Activated gamma-delta T cell treated with Interleukin-2 at 50 U/mL for 16 hours (primary cell): ENCODE data around the gene KRT26.
"Not testable (repeated sequence)": the region's sequence is repeated elsewhere in the genome, so short reads cannot be mapped to it uniquely, and the experiment has no call there.

Experiments used
- DNase-seq: peaks from one replicate; pipeline ENCODE4 v3.0.0-alpha.2; 2020

The KRT26 gene

DNA sequence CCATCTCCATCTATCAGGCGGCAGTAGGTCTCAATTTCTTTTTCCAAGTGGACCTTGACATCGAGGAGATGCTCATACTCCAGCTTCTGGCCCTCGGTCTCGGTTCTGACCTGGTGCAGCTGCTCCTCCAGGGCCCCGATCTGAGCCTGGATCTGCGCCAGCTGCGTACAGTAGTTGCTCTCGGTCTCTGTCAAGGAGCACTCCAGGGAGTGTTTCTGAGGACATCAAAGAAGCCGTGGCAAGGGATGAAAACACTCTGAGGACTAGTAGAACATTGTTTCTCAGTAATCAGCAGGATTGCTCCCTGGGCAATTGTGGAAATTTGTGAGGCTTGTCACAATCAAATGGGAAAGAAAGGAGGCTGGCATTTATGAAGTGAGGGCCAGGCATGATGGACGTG lies 21.8 kb upstream of the KRT26 start:
- no peak for DNase-seq

GRCh38 chr17:40791787-40792436 lies 19.9 kb upstream of the KRT26 start:
- DNase-seq, result no peak

DNA sequence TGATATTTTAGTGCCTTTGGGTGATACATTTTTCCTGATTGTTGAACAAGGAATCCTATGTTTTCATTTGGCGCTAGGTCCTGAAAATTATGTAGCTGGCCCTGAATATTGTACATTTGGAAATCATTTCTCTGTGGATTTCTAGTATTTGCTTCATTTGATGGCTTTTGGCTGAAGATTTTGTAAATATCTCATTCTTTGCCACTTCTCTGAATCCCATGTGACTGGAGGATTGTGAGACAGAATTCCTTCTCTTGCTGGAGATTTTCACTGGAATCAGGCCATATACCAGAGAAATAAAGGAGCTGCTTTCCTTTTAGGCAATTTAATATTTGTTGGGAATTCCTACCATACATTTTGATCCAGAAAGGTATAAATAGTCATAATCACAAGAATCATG lies 19.1 kb upstream of the KRT26 start:
- no peak for DNase-seq

- DNase-seq, result no peak
Measured at GRCh38 chr17:40782450-40782849, 10.4 kb upstream of the KRT26 start, which contains the start of gene KRT27. Gene KRT27 (minus strand): TSS chr17:40782550. CDS start chr17:40782493, 57 bp downstream.

DNA sequence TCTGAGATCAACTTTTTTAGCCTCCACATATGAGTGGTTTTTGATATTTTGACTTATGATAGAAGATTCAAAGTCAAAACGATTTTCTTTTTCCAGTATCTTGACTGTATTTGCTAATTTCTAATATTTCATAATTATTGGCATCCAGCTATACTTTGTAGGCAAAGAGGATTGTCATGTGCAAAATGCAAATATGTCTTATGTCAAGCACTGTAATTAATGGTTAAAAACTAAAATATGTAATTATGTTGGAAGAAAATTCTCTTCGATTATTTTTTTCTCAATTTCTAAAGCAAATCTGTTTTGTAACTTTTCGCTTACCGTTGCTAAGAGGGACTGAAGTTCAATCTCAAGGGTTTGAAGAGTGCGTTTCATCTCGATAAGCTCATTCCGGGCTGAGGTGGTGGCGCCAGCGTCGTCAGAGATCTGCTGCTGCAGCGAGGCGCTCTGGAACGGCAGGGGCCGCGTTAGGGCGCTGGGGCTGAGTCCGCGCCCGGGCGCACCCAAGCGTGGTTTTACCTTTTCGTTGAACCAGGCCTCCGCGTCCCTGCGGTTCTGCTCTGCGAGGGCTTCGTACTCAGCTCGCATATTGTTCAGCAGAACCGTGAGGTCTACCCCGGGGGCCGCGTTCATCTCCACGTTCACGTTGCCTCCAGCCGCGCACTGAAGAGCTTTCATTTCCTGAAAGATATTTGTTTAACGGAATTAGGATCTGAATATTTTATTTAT lies 7.3 kb upstream of the KRT26 start:
- DNase-seq, result no peak

DNA sequence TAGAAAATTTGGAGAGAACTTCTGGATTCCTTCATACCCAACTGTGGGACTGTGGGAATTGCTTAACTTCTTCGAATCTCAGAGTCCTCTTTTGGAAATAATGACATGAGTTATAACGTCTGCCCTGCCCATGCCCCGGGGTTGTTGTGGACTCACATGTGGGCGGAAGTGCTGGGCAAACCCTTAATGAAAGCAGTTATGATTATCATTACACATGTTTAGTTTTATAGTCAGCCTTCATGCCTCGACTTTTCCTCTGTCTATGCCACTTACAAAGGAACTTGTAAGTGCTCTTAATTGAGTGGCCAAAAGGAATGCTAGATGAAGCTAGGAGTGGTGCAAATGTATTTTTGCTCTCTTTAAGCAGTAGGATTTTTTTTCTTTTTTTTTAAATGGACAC lies 6.5 kb upstream of the KRT26 start:
- DNase-seq, result no peak

- DNase-seq, result no peak
Measured at GRCh38 chr17:40777971-40778370, 6.0 kb upstream of the KRT26 start.

DNA sequence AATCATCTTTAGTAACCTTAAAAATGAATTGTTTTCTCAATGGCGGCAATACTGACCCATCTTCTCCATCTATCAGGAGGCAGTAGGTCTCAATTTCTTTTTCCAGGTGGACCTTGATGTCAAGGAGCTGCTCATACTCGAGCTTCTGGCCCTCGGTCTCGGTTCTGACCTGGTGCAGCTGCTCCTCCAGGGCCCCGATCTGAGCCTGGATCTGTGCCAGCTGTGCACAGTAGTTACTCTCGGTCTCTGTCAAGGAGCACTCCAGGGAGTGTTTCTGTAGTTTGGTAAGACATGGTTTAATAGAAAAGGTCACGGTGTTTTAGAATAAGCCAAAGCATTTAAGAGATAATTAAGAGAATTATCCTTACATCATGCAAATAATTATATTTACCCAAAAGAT lies 5.5 kb upstream of the KRT26 start:
- no peak for DNase-seq

GRCh38 chr17:40775945-40776344 lies 3.9 kb upstream of the KRT26 start:
- DNase-seq, result no peak

GRCh38 chr17:40765657-40766056 lies 6.3 kb downstream of the KRT26 start:
- DNase-seq, result no peak

- DNase-seq, result no peak
Measured at GRCh38 chr17:40763752-40764151, 8.2 kb downstream of the KRT26 start.

- DNase-seq, result no peak
Measured at GRCh38 chr17:40760105-40761016, 11.6 kb downstream of the KRT26 start.

DNA sequence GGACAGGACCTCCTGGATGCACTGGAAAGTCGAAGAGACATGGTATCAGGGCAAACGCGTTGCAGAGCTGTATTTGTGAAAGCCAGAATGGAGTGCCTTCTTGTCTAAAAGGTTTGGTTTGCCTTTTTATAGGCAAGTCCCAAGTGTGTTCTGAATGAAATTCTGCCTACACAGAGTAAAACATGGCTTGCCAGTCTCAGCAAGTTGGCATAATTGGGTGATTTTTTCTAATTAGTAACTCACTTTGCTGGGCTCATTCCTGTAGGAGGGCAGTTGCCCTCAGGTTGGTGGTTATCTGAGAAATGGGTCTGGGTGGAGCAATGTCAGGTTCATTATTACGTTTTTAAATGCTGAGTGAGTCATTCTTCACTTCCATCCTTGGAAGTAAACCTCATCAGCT lies 16.8 kb downstream of the KRT26 start, which contains the start of gene KRT25:
Gene KRT25 (minus strand): TSS at position 101 of the 400 bp plus-strand sequence. CDS start 60 bp downstream, at position 41.
- no peak for DNase-seq

DNA sequence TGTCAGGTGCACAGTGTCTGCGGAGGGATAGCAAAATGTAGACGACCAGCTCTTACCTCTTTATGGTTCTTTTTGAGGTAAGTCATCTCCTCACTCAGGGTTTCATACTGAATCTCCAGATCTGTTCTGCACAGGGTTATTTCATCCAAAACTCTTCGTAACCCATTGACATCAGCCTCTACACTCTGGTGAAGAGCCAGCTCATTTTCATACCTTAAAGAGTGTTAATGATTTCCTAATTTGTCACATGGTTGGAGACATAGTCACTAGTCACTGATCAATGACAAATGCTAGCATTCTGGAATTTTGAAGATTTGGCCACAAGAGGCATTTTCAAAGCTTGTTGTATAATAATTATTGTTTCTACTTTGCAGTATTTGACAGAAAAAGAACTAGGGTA lies 18.2 kb downstream of the KRT26 start:
- DNase-seq, result no peak

- no peak for DNase-seq
Measured at GRCh38 chr17:40751065-40751464, 20.9 kb downstream of the KRT26 start.

DNA sequence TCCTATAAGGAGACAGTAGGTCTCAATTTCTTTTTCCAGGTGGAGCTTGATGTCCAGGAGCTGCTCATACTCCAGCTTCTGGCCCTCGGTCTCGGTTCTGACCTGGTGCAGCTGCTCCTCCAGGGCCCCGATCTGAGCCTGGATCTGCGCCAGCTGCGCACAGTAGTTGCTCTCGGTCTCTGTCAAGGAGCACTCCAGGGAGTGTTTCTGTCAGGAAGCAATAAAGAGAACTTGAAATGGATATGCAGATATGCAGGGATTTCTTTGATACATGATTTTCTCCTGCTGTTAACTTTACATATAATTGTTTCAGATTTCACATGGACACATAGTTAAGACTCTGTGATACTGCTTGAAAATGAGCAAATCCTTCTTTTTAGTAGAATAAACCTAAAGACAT lies 21.6 kb downstream of the KRT26 start:
- DNase-seq, result no peak

DNA sequence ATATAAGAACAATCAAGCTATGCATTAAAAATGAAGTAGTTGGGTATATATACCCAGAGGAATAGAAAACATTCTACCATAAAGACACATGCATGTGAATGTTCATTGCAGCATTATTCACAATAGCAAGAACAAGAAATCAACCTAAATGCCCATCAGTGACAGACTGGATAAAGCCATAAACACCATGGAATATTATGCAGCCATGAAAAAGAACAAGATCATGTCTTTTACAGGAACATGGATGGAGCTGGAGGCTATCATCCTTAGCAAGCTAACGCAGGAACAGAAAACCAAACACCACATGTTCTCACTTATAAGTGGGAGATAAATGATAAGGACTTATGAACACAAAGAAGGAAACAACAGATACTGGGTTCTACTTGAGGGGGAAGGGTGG lies 23.3 kb downstream of the KRT26 start:
- DNase-seq, result not testable (repeated sequence)

DNA sequence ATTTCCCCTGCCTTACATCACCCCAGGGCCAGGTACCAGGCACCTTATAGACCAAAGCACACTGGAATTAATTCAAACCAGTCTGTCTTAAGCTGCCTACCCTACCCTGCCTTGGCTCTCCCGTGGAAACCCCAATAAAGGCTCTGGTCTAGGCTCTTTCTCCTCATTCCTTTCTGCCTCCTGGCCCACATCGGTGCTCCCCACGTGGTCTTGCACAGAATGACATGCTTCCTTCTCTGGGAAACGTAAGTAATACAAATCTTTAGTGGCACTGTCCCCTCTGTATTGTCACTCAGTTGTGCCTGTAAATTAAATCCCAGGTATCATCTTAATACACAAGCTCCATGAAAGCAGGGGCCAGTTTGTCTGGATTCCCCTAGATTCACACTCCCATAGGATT lies 33.4 kb downstream of the KRT26 start:
- DNase-seq, result no peak

- DNase-seq, result no peak
Measured at GRCh38 chr17:40735016-40735415, 37.0 kb downstream of the KRT26 start.

GRCh38 chr17:40734018-40734417 lies 38.0 kb downstream of the KRT26 start:
- no peak for DNase-seq

DNA sequence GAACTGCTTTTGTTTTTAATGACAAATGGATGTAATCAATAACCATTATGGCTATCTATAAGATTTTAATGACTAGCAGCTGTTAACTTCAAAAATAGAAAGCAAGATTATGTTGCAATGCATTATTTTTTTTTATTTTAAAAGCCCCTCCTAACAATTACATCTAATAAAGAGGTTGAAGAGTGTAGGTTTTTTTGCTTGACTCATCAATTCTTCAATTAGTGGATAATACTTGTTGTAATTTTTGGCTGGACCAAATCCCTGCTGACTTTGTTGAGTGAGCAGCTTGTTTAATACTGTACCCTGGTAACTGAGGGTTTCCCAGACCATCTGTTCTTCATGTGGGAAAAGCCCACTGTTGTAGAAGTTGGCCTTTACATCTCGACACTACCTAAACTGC lies 41.0 kb downstream of the KRT26 start:
- DNase-seq, result no peak

DNA sequence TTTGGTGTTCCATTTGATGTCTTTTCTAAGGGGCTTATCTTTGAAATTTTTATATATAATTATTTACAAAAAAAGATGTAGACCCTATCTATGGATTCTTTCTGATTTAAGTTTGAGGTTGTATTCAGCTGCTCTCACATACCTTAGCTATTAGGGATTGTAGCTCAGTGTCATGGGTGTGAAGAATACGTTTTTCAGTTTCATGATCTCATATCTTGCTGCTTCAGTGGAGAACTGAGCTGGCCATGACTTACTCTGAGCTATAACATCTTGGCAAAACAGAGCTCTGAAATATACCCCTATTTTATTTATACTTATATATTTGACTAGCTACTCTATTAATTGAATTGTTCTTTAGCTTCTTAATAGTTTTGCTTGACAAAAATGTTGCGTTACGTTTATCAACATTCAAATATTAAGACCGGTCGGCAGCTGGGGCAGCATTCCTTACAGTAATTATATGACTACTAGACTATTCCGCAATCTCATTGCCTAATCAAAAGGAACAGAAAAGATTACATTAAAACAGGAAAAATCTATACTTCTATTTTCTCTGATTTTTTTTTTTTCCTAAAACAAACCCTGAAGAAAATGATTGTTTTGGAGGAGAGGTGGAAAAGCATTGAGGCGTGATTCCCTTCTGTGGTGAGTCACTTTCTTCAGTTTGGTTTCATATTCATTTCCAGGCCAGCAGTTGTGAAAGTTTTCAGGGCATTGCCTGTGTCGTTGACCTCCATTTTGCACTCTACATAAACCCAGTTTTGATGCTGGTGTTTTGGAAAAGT lies 44.4 kb downstream of the KRT26 start:
- DNase-seq, result no peak

- DNase-seq, result no peak
Measured at GRCh38 chr17:40726919-40727318, 45.1 kb downstream of the KRT26 start.
